Subcutaneous adipose tissue (tissue), 4 donors: ENCODE data around the gene CHAF1A. TPM values are rescaled to one million over a fixed set of nuclear protein-coding genes. Genes with fewer than 3 reads are reported as not detected.

ENCODE experiments used
- total RNA-seq, 4 donors: library from RNA; depleted of rRNA; stranded (reverse); fragments of >200 nt; gene quantifications; one replicate each; pipeline ENCODE4 v1.1.0, GENCODE V29; 2016
- TF ChIP-seq, protein P1 (sequence below): fragments of 450-650 bp; IDR thresholded peaks from one replicate; pipeline ENCODE4 v1.5.1; 2016; ENCODE audit warnings: low read depth, mild to moderate bottlenecking, control low read depth, antibody characterized with exemption, moderate library complexity

Gene CHAF1A
- total RNA-seq, 4 donors from 2014 or later, result 4.8 to 13.0 (median 6.3) TPM

DNA sequence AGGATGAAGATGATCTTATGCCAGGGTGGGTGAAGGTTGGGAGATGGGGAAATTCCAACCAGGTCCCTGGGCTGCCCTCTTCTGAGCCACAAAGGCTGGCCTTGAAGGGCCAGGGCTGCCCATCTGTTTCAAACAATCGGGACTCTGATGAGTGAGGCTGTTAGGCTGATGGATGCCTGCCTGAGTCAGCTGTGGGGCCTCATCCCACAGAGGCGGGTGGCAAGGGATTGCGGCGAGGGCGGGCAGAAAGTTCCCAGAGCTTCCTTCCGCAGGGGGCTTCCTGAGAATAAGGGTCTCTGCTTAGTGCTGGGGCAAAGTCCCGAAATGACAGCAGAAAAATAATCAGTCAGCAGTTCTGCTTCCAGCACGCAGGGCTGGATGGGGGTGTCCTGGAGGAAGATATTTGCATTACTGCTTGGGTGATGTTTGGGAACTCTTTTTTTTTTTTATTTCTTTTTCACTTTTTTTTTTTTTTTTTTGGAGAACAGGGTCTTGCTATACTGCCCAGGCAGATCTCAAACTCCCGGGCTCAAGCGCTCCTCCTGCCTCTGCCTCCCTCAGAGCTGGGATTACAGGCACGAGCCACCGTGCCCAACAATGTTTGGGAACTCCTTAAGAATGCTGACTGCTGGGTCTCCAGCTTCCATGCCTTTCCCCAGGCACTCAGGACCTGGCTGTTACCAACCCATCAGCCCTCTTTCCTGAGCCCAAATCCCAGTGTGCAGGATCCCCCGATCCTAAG is 16.2 kb upstream of the CHAF1A start:
- TF ChIP-seq, protein P1, sequence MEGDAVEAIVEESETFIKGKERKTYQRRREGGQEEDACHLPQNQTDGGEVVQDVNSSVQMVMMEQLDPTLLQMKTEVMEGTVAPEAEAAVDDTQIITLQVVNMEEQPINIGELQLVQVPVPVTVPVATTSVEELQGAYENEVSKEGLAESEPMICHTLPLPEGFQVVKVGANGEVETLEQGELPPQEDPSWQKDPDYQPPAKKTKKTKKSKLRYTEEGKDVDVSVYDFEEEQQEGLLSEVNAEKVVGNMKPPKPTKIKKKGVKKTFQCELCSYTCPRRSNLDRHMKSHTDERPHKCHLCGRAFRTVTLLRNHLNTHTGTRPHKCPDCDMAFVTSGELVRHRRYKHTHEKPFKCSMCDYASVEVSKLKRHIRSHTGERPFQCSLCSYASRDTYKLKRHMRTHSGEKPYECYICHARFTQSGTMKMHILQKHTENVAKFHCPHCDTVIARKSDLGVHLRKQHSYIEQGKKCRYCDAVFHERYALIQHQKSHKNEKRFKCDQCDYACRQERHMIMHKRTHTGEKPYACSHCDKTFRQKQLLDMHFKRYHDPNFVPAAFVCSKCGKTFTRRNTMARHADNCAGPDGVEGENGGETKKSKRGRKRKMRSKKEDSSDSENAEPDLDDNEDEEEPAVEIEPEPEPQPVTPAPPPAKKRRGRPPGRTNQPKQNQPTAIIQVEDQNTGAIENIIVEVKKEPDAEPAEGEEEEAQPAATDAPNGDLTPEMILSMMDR, result no peak

DNA sequence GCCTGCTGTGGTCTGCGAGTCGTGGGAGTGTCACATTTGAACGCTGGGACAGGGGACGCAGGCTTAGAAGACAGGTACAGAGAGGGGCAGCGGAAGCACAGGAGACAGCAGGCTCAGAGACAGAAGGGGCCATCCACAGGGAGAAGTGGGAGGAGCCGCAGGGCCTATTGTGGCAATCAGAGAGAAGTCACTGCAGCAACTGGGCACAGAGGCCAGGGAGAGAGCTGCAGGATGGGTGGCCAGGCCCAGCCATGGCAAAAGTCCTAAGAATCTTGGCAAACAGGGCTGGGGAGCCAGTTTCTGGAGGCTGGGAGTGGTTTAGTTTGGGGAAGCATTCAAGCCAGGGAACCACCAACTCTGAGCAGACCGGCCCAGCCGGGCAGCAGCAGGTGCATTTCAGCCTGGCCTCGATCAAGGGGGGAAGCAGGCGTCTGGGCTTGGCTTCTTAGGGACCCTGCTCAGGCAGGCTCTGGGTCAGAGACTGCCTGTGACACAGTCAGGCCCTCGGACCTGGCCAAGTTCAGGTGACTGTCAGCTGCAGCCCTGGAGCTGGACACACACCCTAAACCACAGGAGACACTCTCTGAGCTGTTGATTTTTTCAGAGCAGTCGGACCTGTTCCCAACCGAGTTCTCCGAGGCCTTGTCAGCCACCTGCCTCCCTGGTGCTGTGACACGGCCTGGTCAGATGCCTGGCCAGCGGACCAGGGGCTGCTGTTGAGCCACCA is 13.9 kb upstream of the CHAF1A start:
- TF ChIP-seq, protein P1, result no peak

DNA sequence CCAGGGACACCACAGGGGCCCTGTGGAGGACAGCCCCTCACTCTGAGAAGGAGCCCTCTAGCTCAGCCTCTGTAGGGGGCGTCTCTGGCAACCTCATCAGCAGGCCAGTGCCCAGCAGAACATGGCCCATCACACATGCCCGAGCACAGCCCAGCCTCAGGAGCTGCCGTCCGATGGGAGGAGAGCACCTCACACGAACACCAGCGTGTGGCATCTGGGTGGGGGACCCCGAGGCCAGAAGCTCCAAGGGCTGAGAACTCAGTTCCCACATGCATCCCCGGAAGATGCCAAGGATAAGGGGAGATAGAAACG is 13.4 kb upstream of the CHAF1A start:
- TF ChIP-seq, protein P1, result no peak

DNA sequence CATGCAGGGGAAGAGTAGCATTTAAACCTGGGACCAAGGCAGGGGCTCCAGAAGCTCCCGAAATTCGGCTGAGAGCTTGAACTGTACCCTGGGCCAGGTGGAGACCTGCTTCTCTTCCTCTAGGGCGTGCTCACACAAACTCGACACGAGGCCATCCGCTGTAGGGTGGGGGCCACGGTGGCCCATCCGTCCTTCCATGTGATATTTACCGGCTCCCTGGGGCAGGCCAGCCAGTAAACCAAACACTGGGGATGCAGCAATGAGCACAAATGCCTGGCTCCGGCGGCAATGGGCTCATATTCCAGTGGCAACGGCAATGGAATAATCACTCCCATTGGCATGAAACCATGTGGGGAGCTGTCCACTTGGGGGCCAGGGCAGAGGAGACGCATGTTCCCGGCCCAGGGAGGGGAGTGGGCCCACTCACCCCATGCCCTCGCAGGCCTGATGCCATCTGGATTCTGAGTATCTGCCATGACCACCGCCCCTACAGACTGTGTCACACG is 12.9 kb upstream of the CHAF1A start:
- TF ChIP-seq, protein P1, result no peak

DNA sequence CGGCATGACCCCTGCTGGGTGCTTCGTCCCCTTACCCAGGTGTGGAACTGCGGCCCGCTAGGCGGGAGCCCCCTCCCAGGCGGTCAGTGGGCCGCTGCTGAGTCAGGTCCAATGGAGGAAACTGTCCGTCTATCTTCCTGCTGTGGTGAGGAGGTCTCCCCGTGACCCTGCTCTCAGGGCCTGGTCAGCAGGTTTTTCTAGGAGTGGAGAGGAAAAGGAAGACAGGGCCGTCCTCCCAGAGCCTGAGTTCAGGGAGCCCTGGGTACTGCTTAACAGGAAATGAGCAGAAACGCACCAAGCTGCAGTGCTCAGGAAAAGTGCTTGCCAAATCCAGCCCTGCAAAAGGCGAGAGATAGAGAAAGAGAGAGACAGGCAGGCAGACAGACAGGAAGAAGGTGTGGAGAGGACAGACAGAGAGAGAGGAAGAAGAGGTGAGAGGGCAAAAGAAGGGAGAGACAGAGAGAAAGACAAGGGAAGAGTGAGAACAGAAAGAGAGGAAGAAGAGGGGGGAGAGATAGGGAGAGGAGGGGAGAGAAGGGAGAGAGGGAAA is 12.3 kb upstream of the CHAF1A start:
- TF ChIP-seq, protein P1, result no peak

DNA sequence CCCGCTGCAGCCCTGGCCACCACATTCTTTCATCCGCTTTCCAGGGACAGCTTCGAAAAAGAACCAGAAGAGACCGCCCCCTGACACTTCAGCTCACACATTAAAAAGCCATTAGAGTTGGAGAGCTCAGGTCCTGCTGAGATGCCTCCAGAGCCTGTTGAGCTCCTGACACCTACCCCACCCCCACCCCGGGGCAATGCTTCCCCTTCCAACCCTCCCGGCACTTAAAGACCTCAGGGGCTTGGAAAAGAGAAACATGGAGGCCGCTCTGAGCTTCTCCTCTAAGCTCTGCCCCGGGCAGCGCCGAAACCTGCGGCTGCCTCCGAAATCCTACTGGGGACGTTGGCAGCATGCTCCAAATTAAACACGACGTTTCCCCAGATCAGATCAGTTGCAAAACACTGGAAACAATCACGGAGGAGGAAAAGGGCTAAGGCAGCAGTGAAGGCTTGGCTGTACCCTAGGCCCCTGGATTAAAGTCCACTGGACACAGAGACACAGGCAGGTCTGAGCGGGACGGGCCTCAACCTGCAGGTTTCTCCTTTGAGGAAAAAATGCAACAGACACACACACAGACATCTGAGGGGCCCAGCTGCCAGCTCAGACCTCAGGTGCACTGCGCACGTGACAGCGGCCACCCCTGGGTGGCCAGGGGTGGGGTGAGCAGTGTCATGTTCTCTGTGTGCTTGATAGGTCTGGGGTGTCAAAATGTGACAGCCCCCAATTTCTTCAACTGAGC is 11.7 kb upstream of the CHAF1A start:
- TF ChIP-seq, protein P1, result no peak

DNA sequence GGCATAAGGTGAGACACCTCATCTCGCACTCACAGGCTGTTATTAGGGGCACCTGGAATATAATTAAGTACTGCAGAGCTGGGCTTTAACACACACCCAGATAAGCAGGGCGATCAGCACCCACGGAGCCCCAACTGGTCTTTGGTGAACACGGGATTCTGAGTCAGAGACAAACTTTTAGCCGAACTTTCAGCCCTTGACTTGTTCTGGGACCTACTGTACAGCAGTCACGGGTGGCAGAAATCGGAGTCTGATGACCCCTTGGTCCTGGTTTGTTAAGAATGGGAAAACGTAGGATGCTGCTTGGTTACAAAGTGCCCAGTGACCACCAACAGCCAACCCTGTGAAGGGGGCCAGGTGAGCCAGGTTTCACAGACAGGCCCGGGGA is 11.1 kb upstream of the CHAF1A start:
- TF ChIP-seq, protein P1, result no peak
